Fibroblast of lung (primary cell): Measurements from ENCODE around the gene FAF2. TPM values are rescaled to one million over a fixed set of nuclear protein-coding genes. Genes with fewer than 3 reads are reported as not detected.
"Not testable (repeated sequence)": the region's sequence is repeated elsewhere in the genome, so short reads cannot be mapped to it uniquely, and the experiment has no call there.

Source experiments
- DNase-seq, 2 donors: peaks; one replicate each; pipeline versions ENCODE4 v3.0.0 to v3.0.0-alpha.2; 2010; ENCODE audit warnings: low read depth in 2 of 2
- H2AFZ ChIP-seq: 2 replicates; pipeline ENCODE4 v1.5.1; 2012; ENCODE audit warnings: low read length, control low read depth, inconsistent platforms
- H3K27ac ChIP-seq: 2 replicates; pipeline ENCODE4 v1.5.1; 2011; ENCODE audit warnings: low read length, control low read depth; ENCODE audit not compliant: insufficient read depth
- H3K27me3 ChIP-seq: 2 replicates; pipeline ENCODE4 v1.5.1; 2011; ENCODE audit warnings: mild to moderate bottlenecking, low read length; ENCODE audit not compliant: control insufficient read depth, insufficient read depth
- H3K36me3 ChIP-seq: 2 replicates; pipeline ENCODE4 v1.5.1; 2011; ENCODE audit warnings: low read length; ENCODE audit not compliant: control insufficient read depth, insufficient read depth
- H3K4me1 ChIP-seq: 2 replicates; pipeline ENCODE4 v1.5.1; 2011; ENCODE audit warnings: low read length; ENCODE audit not compliant: control insufficient read depth, insufficient read depth; ENCODE audit errors: extremely low read depth
- H3K4me2 ChIP-seq: 2 replicates; pipeline ENCODE4 v1.5.1; 2011; ENCODE audit warnings: low read length, control low read depth; ENCODE audit not compliant: insufficient read depth; ENCODE audit errors: extremely low read depth
- H3K4me3 ChIP-seq, 4 experiments: fragments of 200-600 bp in 1 of 4; sonication (generic) in 1 of 4; replicated peaks in 1 of 4; 2 replicates each; pipeline ENCODE4 v1.5.1; 2011 to 2016; ENCODE audit warnings: low read length in 4 of 4, low read depth in 3 of 4, mild to moderate bottlenecking in 3 of 4, control low read depth in 2 of 4, inconsistent platforms in 1 of 4, mixed read lengths in 1 of 4; ENCODE audit not compliant: insufficient read depth in 1 of 4; ENCODE audit errors: control extremely low read depth in 1 of 4
- H3K79me2 ChIP-seq: 2 replicates; pipeline ENCODE4 v1.5.1; 2012; ENCODE audit warnings: mild to moderate bottlenecking, low read length, inconsistent platforms; ENCODE audit not compliant: control insufficient read depth, insufficient read depth
- H3K9ac ChIP-seq: 2 replicates; pipeline ENCODE4 v1.5.1; 2011; ENCODE audit warnings: mild to moderate bottlenecking, low read length, control low read depth; ENCODE audit not compliant: insufficient read depth
- H3K9me3 ChIP-seq: 2 replicates; pipeline ENCODE4 v1.5.1; 2012; ENCODE audit warnings: low read depth, low read length; ENCODE audit not compliant: control insufficient read depth, insufficient read depth
- H4K20me1 ChIP-seq: 2 replicates; pipeline ENCODE4 v1.5.1; 2011; ENCODE audit warnings: low read length; ENCODE audit not compliant: control insufficient read depth, insufficient read depth; ENCODE audit errors: extremely low read depth
- EZH2 ChIP-seq: IDR thresholded peaks from 2 replicates; pipeline ENCODE4 v1.5.1; 2012; ENCODE audit warnings: low read length, control low read depth, mild to moderate bottlenecking; ENCODE audit errors: missing control alignments
- polyA plus RNA-seq, 2 donors: library from polyadenylated mRNA; depleted of rRNA in 1 of 2; stranded (reverse) in 1 of 2; unstranded in 1 of 2; fragments of >200 nt; gene quantifications; 2 replicates each; pipeline ENCODE4 v1.2.1, GENCODE V29; 2011 to 2012; ENCODE audit warnings: missing spikeins in 1 of 2
- total RNA-seq: library from RNA; depleted of rRNA; stranded (reverse); fragments of >200 nt; gene quantifications from 2 replicates; pipeline ENCODE4 v1.2.1, GENCODE V29; 2014
- TF ChIP-seq, protein P1 (sequence below), 2 donors: IDR thresholded peaks in 1 of 2; conservative IDR thresholded peaks in 1 of 2; 1 replicate in 1 of 2; 2 replicates in 1 of 2; pipeline ENCODE4 v1.5.1; 2011 to 2012; ENCODE audit warnings: low read length in 2 of 2, control low read depth in 1 of 2, inconsistent platforms in 1 of 2, low read depth in 1 of 2, mild to moderate bottlenecking in 1 of 2

Gene FAF2
- total and polyA plus RNA-seq, 2 donors (not counting 1 experiment from before 2014, with no cell fraction given), result 38.5 to 55.5 TPM

DNA sequence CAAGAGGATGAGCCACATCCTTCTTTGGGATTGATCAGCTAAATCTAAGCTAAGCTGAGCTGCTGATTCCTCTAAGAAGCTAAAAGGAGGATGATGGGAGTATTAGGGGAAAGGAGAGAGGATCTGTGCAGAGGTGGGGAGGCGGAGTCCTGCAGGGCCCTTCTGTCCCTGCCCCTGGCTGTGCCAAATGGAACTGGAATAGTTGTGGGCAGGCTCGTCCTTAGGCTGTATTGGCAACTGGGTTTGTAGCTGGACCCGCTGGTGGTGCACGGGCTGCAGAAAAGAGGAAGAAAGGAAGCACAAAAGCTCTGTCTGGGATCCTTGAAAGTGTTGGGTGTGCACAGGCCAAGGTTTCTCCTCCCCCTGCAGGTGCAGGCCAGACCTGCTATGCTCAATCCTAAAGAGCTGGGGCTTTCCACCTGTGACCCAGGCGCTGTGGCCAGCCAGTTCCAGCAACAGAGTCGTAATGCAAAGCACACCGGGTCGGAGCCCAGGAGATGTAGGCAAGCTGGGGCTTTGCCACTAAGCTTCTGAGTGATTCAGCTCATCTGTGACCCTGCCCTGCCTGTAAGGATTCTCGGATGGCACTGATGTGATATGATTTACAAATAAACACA, 41.6 kb upstream of the FAF2 start:
- Histone ChIP-seq H3K4me2 (no peak overlapping the region), H3K36me3 (peaks cover 12% of the 10 kb centered on the region), H2AFZ (no peak overlapping the region), H3K9ac (no peak overlapping the region), H3K4me3 (no peak overlapping the region), H3K79me2 (peaks cover 8% of the 10 kb centered on the region), H3K9me3 (no peaks in the 10 kb centered on the region), H3K27me3 (no peaks in the 10 kb centered on the region), H4K20me1 (no peaks in the 10 kb centered on the region), H3K4me1 (no peaks in the 10 kb centered on the region), H3K27ac (no peak overlapping the region)
- DNase-seq, result no peak
- TF ChIP-seq, protein P1, sequence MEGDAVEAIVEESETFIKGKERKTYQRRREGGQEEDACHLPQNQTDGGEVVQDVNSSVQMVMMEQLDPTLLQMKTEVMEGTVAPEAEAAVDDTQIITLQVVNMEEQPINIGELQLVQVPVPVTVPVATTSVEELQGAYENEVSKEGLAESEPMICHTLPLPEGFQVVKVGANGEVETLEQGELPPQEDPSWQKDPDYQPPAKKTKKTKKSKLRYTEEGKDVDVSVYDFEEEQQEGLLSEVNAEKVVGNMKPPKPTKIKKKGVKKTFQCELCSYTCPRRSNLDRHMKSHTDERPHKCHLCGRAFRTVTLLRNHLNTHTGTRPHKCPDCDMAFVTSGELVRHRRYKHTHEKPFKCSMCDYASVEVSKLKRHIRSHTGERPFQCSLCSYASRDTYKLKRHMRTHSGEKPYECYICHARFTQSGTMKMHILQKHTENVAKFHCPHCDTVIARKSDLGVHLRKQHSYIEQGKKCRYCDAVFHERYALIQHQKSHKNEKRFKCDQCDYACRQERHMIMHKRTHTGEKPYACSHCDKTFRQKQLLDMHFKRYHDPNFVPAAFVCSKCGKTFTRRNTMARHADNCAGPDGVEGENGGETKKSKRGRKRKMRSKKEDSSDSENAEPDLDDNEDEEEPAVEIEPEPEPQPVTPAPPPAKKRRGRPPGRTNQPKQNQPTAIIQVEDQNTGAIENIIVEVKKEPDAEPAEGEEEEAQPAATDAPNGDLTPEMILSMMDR (conservative IDR thresholded peaks at IDR 0.05 in 1 of 2, IDR thresholded peaks at IDR 0.05 in 1 of 2; ENCODE audit: low read depth in 1 of 2, low read length in 2 of 2), result no peak
- no peak for TF ChIP-seq EZH2

DNA sequence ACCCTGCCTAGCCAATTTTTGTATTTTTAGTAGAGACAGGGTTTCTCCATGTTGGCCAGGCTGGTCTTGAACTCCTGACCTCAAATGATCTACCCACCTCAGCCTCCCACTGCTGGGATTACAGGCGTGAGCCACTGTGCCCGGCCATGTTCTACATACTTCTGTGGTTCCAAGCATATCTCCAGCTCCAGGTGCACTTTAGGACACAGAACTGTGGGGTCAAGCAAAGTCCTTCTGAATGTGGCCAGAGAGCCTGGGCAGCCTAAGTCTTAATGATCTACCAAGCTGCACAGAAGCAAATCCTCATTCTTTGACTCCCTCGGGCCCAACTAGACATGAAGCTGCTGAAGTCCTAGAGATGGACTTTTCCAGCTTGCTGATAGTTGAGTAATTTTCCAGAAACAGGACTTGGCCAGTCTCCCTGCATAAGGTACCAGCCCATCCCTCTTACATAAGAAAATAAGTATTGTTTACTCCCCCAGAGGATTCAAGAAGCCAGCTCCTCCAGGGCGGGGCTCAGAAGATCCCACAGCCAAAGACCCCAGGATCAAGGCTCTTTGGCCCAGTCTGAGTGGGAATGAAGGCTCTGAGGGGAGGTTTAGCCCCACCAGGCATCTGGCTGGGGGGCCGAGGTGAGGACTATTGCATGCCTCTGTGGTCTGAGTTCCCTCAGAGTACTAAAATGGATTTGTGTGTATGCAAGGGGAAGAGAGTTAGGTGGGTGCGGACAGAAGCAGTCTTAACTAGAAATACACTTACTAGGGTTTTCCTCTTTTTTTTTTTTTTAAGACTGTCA, 40.5 kb upstream of the FAF2 start:
- Histone ChIP-seq H2AFZ (no peak overlapping the region), H3K36me3 (peaks cover 12% of the 10 kb centered on the region), H3K79me2 (peaks cover 13% of the 10 kb centered on the region), H3K27me3 (no peaks in the 10 kb centered on the region), H3K4me3 (no peak overlapping the region), H3K27ac (no peak overlapping the region), H4K20me1 (no peaks in the 10 kb centered on the region), H3K9me3 (no peaks in the 10 kb centered on the region), H3K4me2 (no peak overlapping the region), H3K9ac (no peak overlapping the region), H3K4me1 (no peaks in the 10 kb centered on the region)
- TF ChIP-seq, protein P1 (conservative IDR thresholded peaks at IDR 0.05 in 1 of 2, IDR thresholded peaks at IDR 0.05 in 1 of 2; ENCODE audit: low read depth in 1 of 2, low read length in 2 of 2), result no peak
- TF ChIP-seq EZH2, result no peak
- DNase-seq, result no peak

DNA sequence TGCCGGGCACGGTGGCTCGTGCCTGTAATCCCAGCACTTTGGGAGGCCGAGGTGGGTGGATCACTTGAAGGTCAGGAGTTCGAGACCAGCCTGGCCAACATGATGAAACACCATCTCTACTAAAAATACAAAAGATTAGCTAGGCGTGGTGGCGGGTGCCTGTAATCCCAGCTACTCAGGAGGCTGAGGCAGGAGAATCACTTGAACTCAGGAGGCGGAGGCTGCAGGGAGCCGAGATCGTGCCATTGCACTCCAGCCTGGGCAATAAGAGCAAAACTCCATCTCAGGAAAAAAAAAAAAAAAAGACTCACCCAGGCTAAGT, 40.0 kb upstream of the FAF2 start:
- H3K9ac ChIP-seq, H2AFZ ChIP-seq, H3K9me3 ChIP-seq, H3K4me1 ChIP-seq, H4K20me1 ChIP-seq, H3K4me3 ChIP-seq, H3K4me2 ChIP-seq, DNase-seq, H3K27ac ChIP-seq, H3K27me3 ChIP-seq: not testable (repeated sequence)
- peaks cover 16% of the 10 kb centered on the region for H3K79me2 ChIP-seq
- peaks cover 12% of the 10 kb centered on the region for H3K36me3 ChIP-seq
